NCI-H1092 (cell line): Measurements from ENCODE around the gene NPC1.

Source experiments
- DNase-seq: peaks from one replicate; lab custom pipeline; 2025; lab: John Stamatoyannopoulos, UW

NPC1 gene

DNA sequence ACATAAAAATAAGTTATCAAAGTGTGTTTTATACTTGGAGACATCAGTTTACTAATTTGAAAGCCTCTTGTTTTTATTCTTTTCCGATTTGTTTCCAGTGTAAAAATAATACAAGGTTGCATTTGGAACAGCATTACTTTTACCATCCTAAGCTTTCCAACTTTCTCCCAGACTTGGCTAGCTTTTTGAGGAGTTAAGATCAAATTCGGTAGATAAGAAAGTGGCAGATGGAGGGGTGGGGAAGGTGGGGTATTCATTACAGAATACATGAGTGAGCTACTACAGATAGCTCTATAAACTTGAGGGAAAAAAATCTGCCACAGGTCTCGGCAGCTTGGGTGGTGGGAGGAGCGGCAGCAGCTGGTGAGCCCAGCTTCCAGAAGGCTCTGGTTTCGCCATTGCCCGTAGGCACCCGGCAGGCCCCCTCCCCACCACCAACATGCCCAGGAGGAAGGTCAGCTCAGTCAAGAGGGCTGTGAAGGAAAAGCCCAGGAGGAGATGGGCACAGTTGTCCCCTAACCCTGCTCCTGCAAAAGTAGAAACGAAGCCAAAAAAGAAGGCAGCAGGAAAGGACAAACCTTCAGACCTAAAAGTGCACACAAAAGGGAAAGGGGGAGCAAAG is 101.6 kb downstream of the NPC1 start:
- no peak for DNase-seq
